Activated naive CD8-positive, alpha-beta T cell treated with anti-CD3 and anti-CD28 coated beads, Interleukin-2, amount 10 ng/mL, durations not matched to agents 7 days and 5 days (primary cell): Measurements from ENCODE around the gene KCNE1. TPM values are rescaled to one million over a fixed set of nuclear protein-coding genes. Genes with fewer than 3 reads are reported as not detected.
"Not testable (repeated sequence)": the region's sequence is repeated elsewhere in the genome, so short reads cannot be mapped to it uniquely, and the experiment has no call there.

Source experiments
- ATAC-seq: fragments of 150-1000 bp; cut with Tn5 transposase; one replicate; pipeline ENCODE4 v1.10.0; 2021; ENCODE audit warnings: low read depth, moderate library complexity
- POLR2A ChIA-PET: fragments of 350-600 bp; sonication (Branson Sonifier 250); formaldehyde crosslinking; loops from one replicate; lab custom pipeline; 2021; ENCODE audit warnings: antibody characterized with exemption; lab: Charles Lee
- DNase-seq: peaks from one replicate; pipeline ENCODE4 v3.0.0; 2021
- H3K27ac Mint-ChIP-seq: one replicate; pipeline ENCODE4 v1.8.0; 2022; ENCODE audit warnings: mild to moderate bottlenecking, mixed read lengths
- H3K27me3 Mint-ChIP-seq: one replicate; pipeline ENCODE4 v1.8.0; 2022; ENCODE audit warnings: mild to moderate bottlenecking, moderate library complexity, mixed read lengths
- H3K36me3 Mint-ChIP-seq: one replicate; pipeline ENCODE4 v1.8.0; 2021; ENCODE audit warnings: mild to moderate bottlenecking, mixed read lengths
- H3K4me1 Mint-ChIP-seq: one replicate; pipeline ENCODE4 v1.8.0; 2021; ENCODE audit warnings: mixed read lengths
- H3K4me3 Mint-ChIP-seq: one replicate; pipeline ENCODE4 v1.8.0; 2022; ENCODE audit warnings: mild to moderate bottlenecking, moderate library complexity, mixed read lengths
- H3K9me3 Mint-ChIP-seq: one replicate; pipeline ENCODE4 v1.8.0; 2021; ENCODE audit warnings: mixed read lengths
- total RNA-seq, 2 experiments: library from RNA; stranded (reverse); gene quantifications; one replicate each; pipeline ENCODE4 v1.2.3, GENCODE V29; 2021

KCNE1 gene
- total RNA-seq, 2 experiments from 2014 or later: 0.33 TPM; not detected in 1

DNA sequence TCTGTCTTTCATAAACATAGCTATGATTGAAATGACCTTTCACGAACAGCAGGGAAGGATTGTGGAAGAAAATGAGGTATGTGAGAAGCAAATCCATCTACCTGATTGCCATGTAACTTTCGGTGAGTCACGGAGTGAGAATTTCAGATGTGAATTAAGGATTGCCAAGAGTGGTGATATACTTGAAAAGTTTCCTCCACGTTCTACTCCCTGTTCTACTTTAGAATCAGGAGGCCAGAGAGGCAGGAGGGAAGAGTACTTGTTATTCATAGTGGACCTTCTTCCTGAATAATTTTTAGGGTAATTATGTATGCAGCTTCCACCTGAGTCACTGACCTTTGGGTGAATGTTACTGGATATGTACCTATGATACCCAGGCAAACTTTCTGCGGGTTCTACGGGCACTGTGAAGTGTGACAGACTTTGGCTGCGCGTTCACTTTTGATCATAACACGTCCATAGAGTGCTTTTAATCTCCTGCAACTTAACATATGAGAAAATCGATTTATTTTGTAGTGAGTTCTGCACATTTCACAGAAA, 2.6 kb upstream of the KCNE1 start:
- Mint-ChIP-seq H3K4me1 (peaks cover 12% of the 10 kb centered on the region), H3K9me3 (no peaks in the 10 kb centered on the region), H3K27me3 (peaks cover 5% of the 10 kb centered on the region), H3K4me3 (no peak overlapping the region), H3K36me3 (peaks cover 4% of the 10 kb centered on the region), H3K27ac (no peak overlapping the region)
- POLR2A ChIA-PET: interaction anchor here (0.6 kb wide), 1 partner anchor 600 kb away, joined by 3 read pairs; no protein-coding TSS in a partner anchor
- DNase-seq (no peak), ATAC-seq (no peak)

DNA sequence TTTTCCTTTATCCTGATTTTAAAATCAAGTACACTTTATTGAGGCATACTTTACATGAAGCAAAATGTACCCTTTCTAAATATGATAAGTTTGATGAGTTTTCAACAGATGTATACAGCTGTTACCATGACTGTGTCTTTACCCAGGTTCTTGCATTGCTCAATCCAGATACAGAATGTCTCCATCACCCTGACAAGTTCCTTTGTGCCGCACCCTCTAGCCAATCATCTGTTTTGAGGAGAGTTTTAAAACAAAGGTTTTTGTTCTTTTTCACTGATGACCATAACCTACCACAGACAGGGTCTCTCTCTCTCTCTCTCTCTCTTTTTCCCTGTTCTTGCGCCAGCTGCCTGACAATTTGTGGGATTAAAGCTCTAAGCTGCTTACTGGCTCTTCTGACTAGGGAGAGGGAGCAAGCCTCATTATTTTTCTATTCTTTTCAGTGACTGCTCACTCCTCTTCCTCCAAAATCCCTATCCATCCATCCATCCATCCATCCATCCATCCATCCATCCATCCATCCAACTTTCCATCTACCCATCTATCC, 1.2 kb upstream of the KCNE1 start:
- H3K4me1 Mint-ChIP-seq: peaks cover 12% of the 10 kb centered on the region
- no peak for DNase-seq
- H3K9me3 Mint-ChIP-seq: no peaks in the 10 kb centered on the region
- peaks cover 5% of the 10 kb centered on the region for H3K27me3 Mint-ChIP-seq
- H3K36me3 Mint-ChIP-seq: peaks cover 4% of the 10 kb centered on the region
- POLR2A ChIA-PET: no interaction called here
- H3K27ac Mint-ChIP-seq: no peak overlapping the region
- no peak overlapping the region for H3K4me3 Mint-ChIP-seq
- ATAC-seq: no peak

DNA sequence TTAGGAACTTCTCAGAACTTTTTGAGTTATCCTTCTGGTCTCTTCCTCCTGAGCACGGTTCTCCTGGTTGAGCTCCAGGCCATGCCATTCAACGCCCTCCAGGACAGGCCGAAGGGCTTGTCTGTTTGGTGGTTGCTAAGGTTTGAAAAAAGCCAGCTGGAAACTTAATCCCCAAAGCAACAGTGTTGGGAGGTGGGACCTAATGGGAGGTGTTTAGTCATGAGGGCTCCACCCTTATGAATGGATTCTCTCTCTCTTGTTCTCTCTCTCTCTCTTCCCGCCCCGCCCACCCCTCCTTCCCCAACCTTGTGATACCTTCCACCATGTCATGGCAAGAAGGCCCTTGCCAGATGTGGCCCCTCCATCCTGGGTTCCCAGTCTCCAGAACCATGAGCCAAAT, 829 bp downstream of the KCNE1 start:
- Mint-ChIP-seq H3K27ac (no peak overlapping the region), H3K36me3 (no peaks in the 10 kb centered on the region), H3K9me3 (no peaks in the 10 kb centered on the region), H3K4me1 (no peaks in the 10 kb centered on the region), H3K27me3 (peaks cover 10% of the 10 kb centered on the region), H3K4me3 (no peak overlapping the region)
- POLR2A ChIA-PET: no interaction called here
- ATAC-seq: no peak
- DNase-seq: no peak

DNA sequence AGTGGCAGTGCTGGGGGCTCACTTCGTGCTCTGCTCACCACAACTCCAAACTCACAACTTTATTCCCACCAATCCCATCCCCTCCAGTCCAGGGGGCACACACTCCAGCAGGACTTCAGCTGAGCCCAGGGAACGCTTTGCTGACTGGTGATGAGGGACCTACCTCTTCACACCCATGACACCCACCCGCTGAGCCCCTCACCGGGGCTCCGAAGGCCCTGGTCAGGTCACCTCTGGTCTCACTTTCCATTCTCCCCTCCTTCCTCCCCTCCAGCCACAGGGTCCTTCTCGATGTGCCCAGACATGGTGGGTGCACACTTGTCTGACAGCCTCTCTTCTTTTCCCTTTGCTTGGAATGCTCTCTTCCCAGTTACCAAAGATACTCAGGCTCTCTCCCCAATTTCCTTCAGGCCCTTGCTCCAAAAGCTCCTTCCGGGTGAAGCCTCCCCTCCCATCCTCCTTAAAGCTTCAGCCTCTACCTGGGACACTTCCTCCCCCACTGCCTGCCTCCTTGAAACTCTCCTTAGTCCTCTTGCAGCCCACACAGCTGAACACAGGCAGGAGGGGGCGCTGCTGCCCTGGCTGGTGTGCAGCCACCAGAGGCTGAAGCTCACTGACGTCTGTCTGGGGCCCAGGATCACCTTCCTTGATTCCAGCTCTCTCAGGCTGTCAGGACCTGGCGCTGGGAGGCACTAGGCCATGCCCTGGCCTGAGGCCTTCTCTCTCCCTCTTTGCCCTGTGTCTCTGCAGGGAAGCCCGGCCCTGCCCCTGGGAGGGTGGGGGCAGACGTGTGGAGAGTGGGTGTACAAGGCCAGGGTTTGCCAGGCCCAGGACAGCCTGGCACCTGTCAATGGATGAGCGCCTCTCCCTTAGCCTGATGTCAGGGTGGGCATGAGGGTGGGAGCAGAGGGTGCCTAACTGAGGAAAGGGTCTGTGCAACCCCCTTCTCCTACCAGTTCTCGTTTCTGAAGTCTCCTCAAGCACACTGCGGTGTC, 1.6 kb downstream of the KCNE1 start:
- POLR2A ChIA-PET: no interaction called here
- Mint-ChIP-seq H3K36me3 (no peaks in the 10 kb centered on the region), H3K27ac (no peak overlapping the region), H3K27me3 (peaks cover 10% of the 10 kb centered on the region), H3K9me3 (no peaks in the 10 kb centered on the region), H3K4me1 (no peaks in the 10 kb centered on the region), H3K4me3 (no peak overlapping the region)
- DNase-seq (peak; percentile 51), ATAC-seq (peak; percentile 33)

DNA sequence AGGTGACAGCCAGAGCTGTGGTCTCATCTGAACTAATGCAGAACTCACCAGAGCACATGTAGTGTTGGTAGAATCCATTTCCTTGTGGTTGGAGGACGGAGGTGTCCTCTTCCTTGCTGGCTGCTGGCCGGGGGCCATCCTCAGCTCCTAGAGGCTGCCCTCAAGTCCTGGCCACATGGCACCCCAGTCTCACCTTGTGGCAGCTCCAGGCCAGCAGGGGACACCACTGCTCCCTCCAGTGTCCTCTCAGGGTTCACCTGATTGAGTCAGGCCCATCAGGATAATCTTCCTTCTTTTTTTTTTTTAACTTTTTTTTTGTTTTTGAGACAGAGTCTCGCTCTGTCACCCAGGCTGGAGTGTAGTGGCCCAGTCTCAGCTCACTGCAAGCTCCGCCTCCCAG, 2.9 kb downstream of the KCNE1 start:
- POLR2A ChIA-PET: no interaction called here
- ATAC-seq: no peak
- H3K4me1 Mint-ChIP-seq: no peaks in the 10 kb centered on the region
- no peak overlapping the region for H3K27ac Mint-ChIP-seq
- no peaks in the 10 kb centered on the region for H3K36me3 Mint-ChIP-seq
- H3K9me3 Mint-ChIP-seq: no peaks in the 10 kb centered on the region
- H3K27me3 Mint-ChIP-seq: peaks cover 10% of the 10 kb centered on the region
- no peak overlapping the region for H3K4me3 Mint-ChIP-seq
- DNase-seq: no peak

DNA sequence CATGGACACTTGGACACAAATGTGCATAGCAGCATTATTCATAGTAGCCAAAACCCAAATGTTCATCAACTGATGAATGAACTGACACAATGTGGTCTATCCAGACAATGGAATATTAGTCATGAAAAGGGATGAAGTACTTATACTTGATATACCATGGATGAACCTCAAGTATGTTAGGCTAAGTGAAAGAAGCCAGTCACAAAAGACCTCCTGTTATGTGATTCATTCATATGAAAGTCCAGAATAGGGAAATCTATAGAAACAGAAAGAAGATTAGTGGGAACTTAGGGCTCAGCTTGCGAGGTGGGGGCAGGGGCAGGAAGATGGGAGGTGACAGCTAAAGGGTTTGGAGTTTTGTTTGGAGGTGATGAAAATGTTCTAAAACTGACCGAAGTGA, 7.4 kb downstream of the KCNE1 start:
- Mint-ChIP-seq H3K36me3 (no peaks in the 10 kb centered on the region), H3K27me3 (peaks cover 7% of the 10 kb centered on the region), H3K4me3 (no peak overlapping the region), H3K9me3 (no peaks in the 10 kb centered on the region), H3K4me1 (no peaks in the 10 kb centered on the region), H3K27ac (no peak overlapping the region)
- POLR2A ChIA-PET: no interaction called here
- ATAC-seq (no peak), DNase-seq (no peak)

DNA sequence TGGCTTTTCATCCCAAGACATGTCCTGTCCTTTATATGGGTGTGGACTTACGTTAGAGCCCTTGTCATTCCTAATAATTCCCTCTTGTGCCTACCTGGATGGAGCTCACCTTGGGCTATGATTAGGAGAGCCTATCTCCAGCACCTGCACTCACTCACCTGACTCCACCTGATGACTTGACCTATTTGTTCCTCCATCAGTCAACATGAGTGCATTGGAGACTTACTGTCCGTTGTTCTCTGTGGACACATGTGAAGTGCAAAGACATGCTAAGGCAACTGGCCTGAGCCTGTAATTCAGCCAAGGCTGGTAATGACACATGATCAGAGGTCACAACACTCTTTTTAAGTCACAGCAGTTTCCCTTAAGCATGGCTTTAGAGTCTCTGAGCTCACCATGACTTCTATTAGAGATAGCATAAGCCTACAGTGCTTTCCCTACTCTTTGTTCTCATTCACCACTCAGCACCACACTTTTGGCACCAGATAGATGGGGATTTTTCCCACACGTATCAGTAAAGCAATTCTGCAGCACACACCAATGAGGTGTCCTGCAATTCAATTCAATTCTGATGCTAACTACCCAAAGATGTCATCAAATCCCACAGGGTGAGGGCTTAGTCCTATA, 9.4 kb downstream of the KCNE1 start:
- peaks cover 12% of the 10 kb centered on the region for H3K27me3 Mint-ChIP-seq
- ATAC-seq (no peak), DNase-seq (no peak)
- POLR2A ChIA-PET: no interaction called here
- no peaks in the 10 kb centered on the region for H3K4me1 Mint-ChIP-seq
- peaks cover 4% of the 10 kb centered on the region for H3K9me3 Mint-ChIP-seq
- no peak overlapping the region for H3K4me3 Mint-ChIP-seq
- no peaks in the 10 kb centered on the region for H3K36me3 Mint-ChIP-seq
- no peak overlapping the region for H3K27ac Mint-ChIP-seq

DNA sequence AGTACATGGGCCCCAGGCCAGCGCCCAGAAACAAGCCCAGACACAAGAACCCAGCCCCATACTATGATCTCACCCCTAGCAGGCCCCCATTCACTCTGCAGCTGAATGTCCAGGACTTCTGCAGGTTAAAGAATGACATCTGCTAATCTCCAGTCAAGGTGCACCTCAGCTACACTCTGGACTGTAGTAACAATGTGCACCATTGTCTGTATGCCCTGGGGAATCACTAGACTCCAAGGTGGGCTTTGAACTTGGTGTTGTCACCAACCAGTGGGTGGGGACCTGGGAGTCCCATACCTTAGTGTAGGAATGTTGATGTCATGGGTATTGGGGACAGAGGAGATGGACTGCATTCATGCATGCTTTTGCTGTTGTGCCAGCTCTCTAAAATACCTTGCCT, 10.3 kb downstream of the KCNE1 start:
- H3K9me3 Mint-ChIP-seq: peaks cover 8% of the 10 kb centered on the region
- H3K36me3 Mint-ChIP-seq: no peaks in the 10 kb centered on the region
- no peaks in the 10 kb centered on the region for H3K4me1 Mint-ChIP-seq
- H3K27ac Mint-ChIP-seq: no peak overlapping the region
- peaks cover 11% of the 10 kb centered on the region for H3K27me3 Mint-ChIP-seq
- DNase-seq: no peak
- POLR2A ChIA-PET: no interaction called here
- ATAC-seq: no peak
- H3K4me3 Mint-ChIP-seq: no peak overlapping the region

DNA sequence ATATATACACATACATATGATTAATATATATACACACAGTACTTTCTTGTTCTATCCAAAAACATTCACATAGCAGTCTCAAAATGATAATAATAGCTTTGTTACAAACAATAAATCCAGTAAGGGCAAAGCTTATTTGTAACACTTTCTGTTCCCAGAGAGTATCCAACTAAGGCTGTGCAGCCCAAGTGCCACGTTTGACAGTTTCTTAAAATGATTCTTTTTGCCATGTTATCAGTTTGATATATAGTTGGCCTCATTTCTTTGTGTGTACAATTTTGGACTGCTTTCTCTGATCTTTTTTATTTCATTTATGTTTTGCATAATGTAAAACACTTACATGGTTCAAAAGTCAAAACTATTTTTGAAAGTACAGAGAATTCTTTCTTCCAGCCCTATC, 11.8 kb downstream of the KCNE1 start:
- Mint-ChIP-seq H3K4me1 (no peaks in the 10 kb centered on the region), H3K4me3 (no peak overlapping the region), H3K9me3 (peaks cover 16% of the 10 kb centered on the region), H3K27ac (no peak overlapping the region), H3K36me3 (peaks cover 3% of the 10 kb centered on the region), H3K27me3 (peaks cover 21% of the 10 kb centered on the region)
- ATAC-seq (no peak), DNase-seq (no peak)
- POLR2A ChIA-PET: no interaction called here

DNA sequence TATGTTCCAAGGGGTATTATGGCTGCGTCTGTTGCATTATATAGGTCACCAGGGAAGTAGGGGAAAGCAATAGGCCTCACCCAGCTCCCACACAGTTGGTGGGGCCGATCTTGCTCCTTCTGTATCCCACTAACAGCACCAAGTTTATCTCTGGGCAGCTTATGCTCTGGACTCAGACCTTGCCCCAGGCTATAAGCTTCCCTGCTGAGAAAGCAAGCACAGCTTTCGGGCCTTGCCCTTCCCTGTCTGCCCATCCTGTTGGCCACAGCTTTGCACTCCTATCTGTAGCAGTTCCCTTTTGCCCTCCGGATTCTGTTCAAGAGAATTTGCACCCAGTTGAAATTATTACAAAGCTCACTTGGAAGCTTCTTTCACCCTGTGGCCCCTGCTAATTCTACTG, 12.9 kb downstream of the KCNE1 start:
- DNase-seq (no peak), ATAC-seq (no peak)
- Mint-ChIP-seq H3K9me3 (peaks cover 16% of the 10 kb centered on the region), H3K4me3 (no peak overlapping the region), H3K27me3 (peaks cover 21% of the 10 kb centered on the region), H3K36me3 (peaks cover 3% of the 10 kb centered on the region), H3K4me1 (no peaks in the 10 kb centered on the region), H3K27ac (no peak overlapping the region)
- POLR2A ChIA-PET: no interaction called here

DNA sequence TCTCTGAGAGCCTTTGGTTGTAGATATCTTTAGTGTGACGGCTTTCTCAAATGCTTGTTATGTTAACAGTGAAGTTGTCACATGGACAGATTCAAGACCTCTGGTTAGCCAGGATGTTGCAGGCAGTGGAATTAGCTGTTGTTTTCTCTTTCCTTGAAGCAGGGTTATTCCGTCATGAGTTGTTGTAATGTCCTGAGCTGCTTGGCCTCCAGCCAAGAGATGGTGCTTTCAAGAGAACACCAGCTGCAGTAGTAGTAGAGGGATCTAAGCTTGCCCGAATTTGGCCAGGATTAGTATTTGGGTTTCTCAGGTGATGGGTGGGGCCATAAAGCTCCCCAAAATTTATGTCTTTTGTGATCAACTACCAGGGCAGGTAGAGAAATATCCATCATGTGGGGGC, 13.4 kb downstream of the KCNE1 start:
- DNase-seq: no peak
- Mint-ChIP-seq H3K36me3 (peaks cover 3% of the 10 kb centered on the region), H3K9me3 (peaks cover 16% of the 10 kb centered on the region)

DNA sequence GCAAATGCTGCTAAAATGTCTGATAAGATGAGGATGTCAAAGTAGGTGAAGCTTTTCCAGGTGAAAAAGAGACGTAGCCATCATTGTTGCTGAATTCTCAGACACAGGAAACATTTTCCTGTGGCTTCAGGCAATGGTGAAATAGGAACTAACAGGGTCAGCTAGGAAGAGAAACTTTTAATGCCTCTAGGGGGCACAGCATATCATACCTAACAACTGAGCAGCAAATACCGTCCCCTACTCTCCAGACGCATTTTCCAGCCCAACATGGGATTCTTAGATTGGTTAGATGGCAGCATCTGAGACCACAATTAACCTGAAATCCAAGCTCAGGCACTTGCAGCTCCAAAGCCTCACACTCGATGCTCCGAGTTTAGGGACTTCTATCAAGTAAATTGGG, 28.2 kb downstream of the KCNE1 start:
- H3K4me1 Mint-ChIP-seq, ATAC-seq, DNase-seq, H3K36me3 Mint-ChIP-seq, H3K9me3 Mint-ChIP-seq, H3K27ac Mint-ChIP-seq, H3K4me3 Mint-ChIP-seq, POLR2A ChIA-PET, H3K27me3 Mint-ChIP-seq: not testable (repeated sequence)

More for the DNA sequence above, 13.4 kb downstream of the KCNE1 start:
- Mint-ChIP-seq H3K4me1 (no peaks in the 10 kb centered on the region), H3K27me3 (peaks cover 21% of the 10 kb centered on the region), H3K27ac (no peak overlapping the region), H3K4me3 (no peak overlapping the region)
- no peak for ATAC-seq
- POLR2A ChIA-PET: no interaction called here

DNA sequence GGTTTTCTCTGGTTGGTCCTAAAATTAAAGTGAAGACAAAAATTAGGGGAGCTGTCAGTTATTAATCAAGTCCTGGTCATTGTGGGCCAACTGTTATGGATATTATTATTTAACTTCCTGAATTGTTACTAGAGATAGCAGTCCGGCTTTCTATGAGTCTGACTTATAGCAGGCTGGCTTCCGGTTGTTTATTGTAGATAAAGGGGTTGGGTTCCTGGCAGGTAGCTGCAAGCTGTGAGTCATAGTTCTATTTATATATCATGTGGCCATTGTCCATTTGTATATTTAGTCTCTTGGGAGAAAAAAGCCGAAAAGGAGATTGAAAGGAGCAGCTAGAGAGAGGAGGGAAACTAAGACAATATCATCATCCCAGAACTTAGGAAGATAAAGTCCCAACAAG, 28.6 kb downstream of the KCNE1 start:
- H3K9me3 Mint-ChIP-seq, H3K27me3 Mint-ChIP-seq, H3K4me1 Mint-ChIP-seq, H3K36me3 Mint-ChIP-seq, POLR2A ChIA-PET, H3K4me3 Mint-ChIP-seq, ATAC-seq, DNase-seq, H3K27ac Mint-ChIP-seq: not testable (repeated sequence)
